Measurements from ENCODE around the gene CST6. TPM values are rescaled to one million over a fixed set of nuclear protein-coding genes. Genes with fewer than 3 reads are reported as not detected.

The CST6 gene
- total and polyA plus RNA-seq, 2 of the 13 experiments (the other 11 are each of a cell fraction or from before 2014, with no cell fraction given) = not detected

GRCh38 chr11:66046901-66047300 is 35.1 kb downstream of the CST6 start:
- Histone ChIP-seq H3K27me3 (ENCODE audit: control insufficient read depth in 1 of 2, insufficient read depth in 2 of 2, low read length in 2 of 2) (peaks cover 1 to 44% of the 10 kb centered on the region in 2 experiments; a peak in 4 of 5 replicates), H3K4me3 (replicated peaks in 1 of 3; ENCODE audit: insufficient read depth in 1 of 3, low read depth in 2 of 3, low read length in 3 of 3) (no peak overlapping the region), H3K9me3 (ENCODE audit: low read length) (no peaks in the 10 kb centered on the region), H3K79me2 (ENCODE audit: insufficient read depth, low read length) (no peaks in the 10 kb centered on the region), H3K4me1 (ENCODE audit: insufficient read depth, low read length) (peaks cover 32% of the 10 kb centered on the region), H3K27ac (ENCODE audit: extremely low read length, insufficient read depth, low read length) (no peak overlapping the region), H3K36me3 (replicated peaks in 1 of 2; ENCODE audit: control insufficient read depth in 1 of 2, insufficient read depth in 2 of 2, low read length in 2 of 2) (no peaks in the 10 kb centered on the region), H3K9ac (ENCODE audit: insufficient read depth, low read depth, low read length) (no peak overlapping the region), H3K4me2 (ENCODE audit: low read depth, low read length) (no peak overlapping the region), H2AFZ (ENCODE audit: low read length) (no peak overlapping the region), H4K20me1 (ENCODE audit: insufficient read depth, low read length) (no peaks in the 10 kb centered on the region)
- WGBS (ENCODE audit: low lambda C conversion rate) = 28% methylated on average over 3 of the region's 3 CpGs
- DNase-seq (ENCODE audit: low spot score) (no peak), ATAC-seq (no peak), FAIRE-seq (no peak)
- in situ Hi-C loops (cut with HindIII; ENCODE audit: extremely low pct_ligation_motif_present, low pct_unique_long_range_greater_than_20kb) (no loop called here), intact Hi-C loops (cut with micrococcal nuclease; ENCODE audit: unreplicated experiment) (no loop called here)
- ChIA-PET CTCF (ENCODE audit: low intra/inter-chr PET ratio, low total read pairs) (no interaction called here), POLR2A (no interaction called here)
- TF ChIP-seq SMAD9 (CRISPR knock-in tag; IDR thresholded peaks at IDR 0.05) (no peak), TAF1 (CRISPR knock-in tag; IDR thresholded peaks at IDR 0.05) (no peak), NONO (IDR thresholded peaks at IDR 0.05) (no peak), NONO (CRISPR knock-in tag; conservative IDR thresholded peaks at IDR 0.05) (no peak), CBFB (CRISPR knock-in tag; IDR thresholded peaks at IDR 0.05) (no peak), SMYD3 (CRISPR knock-in tag; IDR thresholded peaks at IDR 0.05) (no peak), ZNF878 (CRISPR knock-in tag; IDR thresholded peaks at IDR 0.05) (no peak), ZNF205 (CRISPR knock-in tag; IDR thresholded peaks at IDR 0.05) (no peak), NCOA5 (CRISPR knock-in tag; IDR thresholded peaks at IDR 0.05) (no peak), CREM (IDR thresholded peaks at IDR 0.05) (no peak), CREM (CRISPR knock-in tag; IDR thresholded peaks at IDR 0.05) (no peak), ZNF280D (CRISPR knock-in tag; IDR thresholded peaks at IDR 0.05) (no peak), ZNF264 (CRISPR knock-in tag; IDR thresholded peaks at IDR 0.05) (no peak), ZNF362 (CRISPR knock-in tag; IDR thresholded peaks at IDR 0.05; ENCODE audit: borderline replicate concordance) (no peak)
- TF ChIP-seq, protein P1, sequence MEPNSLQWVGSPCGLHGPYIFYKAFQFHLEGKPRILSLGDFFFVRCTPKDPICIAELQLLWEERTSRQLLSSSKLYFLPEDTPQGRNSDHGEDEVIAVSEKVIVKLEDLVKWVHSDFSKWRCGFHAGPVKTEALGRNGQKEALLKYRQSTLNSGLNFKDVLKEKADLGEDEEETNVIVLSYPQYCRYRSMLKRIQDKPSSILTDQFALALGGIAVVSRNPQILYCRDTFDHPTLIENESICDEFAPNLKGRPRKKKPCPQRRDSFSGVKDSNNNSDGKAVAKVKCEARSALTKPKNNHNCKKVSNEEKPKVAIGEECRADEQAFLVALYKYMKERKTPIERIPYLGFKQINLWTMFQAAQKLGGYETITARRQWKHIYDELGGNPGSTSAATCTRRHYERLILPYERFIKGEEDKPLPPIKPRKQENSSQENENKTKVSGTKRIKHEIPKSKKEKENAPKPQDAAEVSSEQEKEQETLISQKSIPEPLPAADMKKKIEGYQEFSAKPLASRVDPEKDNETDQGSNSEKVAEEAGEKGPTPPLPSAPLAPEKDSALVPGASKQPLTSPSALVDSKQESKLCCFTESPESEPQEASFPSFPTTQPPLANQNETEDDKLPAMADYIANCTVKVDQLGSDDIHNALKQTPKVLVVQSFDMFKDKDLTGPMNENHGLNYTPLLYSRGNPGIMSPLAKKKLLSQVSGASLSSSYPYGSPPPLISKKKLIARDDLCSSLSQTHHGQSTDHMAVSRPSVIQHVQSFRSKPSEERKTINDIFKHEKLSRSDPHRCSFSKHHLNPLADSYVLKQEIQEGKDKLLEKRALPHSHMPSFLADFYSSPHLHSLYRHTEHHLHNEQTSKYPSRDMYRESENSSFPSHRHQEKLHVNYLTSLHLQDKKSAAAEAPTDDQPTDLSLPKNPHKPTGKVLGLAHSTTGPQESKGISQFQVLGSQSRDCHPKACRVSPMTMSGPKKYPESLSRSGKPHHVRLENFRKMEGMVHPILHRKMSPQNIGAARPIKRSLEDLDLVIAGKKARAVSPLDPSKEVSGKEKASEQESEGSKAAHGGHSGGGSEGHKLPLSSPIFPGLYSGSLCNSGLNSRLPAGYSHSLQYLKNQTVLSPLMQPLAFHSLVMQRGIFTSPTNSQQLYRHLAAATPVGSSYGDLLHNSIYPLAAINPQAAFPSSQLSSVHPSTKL (CRISPR knock-in tag; IDR thresholded peaks at IDR 0.05) = no peak
- BruUV-seq (replicated peaks) = no TSS peak

Data from HepG2 (cell line).